Hepatocyte (in vitro differentiated cells): ENCODE data around the gene PLPPR3. TPM values are rescaled to one million over a fixed set of nuclear protein-coding genes. Genes with fewer than 3 reads are reported as not detected.

Source experiments
- DNase-seq: peaks from one replicate; pipeline ENCODE4 v3.0.0-alpha.2; 2016; ENCODE audit warnings: low spot score
- H2AFZ ChIP-seq: fragments of 200-600 bp; sonication (generic); 2 replicates; pipeline ENCODE4 v1.6.0; 2016; ENCODE audit warnings: antibody characterized with exemption, mild to moderate bottlenecking
- H3K27ac ChIP-seq: fragments of 200-600 bp; sonication (generic); 2 replicates; pipeline ENCODE4 v1.5.1; 2016; ENCODE audit warnings: mild to moderate bottlenecking
- H3K27me3 ChIP-seq: fragments of 200-600 bp; sonication (generic); 2 replicates; pipeline ENCODE4 v1.6.1; 2016
- H3K36me3 ChIP-seq: fragments of 200-600 bp; sonication (generic); replicated peaks from 2 replicates; pipeline ENCODE4 v1.5.1; 2016; ENCODE audit warnings: low read depth; ENCODE audit not compliant: insufficient read depth
- H3K4me1 ChIP-seq: fragments of 200-600 bp; sonication (generic); 2 replicates; pipeline ENCODE4 v1.5.1; 2016; ENCODE audit warnings: mild to moderate bottlenecking, moderate library complexity; ENCODE audit not compliant: insufficient read depth
- H3K4me2 ChIP-seq: fragments of 200-600 bp; sonication (generic); 2 replicates; pipeline ENCODE4 v1.6.0; 2016
- H3K4me3 ChIP-seq: fragments of 200-600 bp; sonication (generic); 2 replicates; pipeline ENCODE4 v1.5.1; 2016; ENCODE audit warnings: mild to moderate bottlenecking
- H3K79me2 ChIP-seq: fragments of 200-600 bp; sonication (generic); 2 replicates; pipeline ENCODE4 v1.6.0; 2017; ENCODE audit warnings: mild to moderate bottlenecking
- H3K9me2 ChIP-seq: fragments of 200-600 bp; sonication (generic); replicated peaks from 2 replicates; pipeline ENCODE4 v1.6.0; 2017; ENCODE audit warnings: mild to moderate bottlenecking; ENCODE audit not compliant: insufficient read depth
- H3K9me3 ChIP-seq: fragments of 200-600 bp; sonication (generic); 2 replicates; pipeline ENCODE4 v1.5.1; 2016; ENCODE audit warnings: low read depth, mild to moderate bottlenecking
- H4K20me1 ChIP-seq: fragments of 200-600 bp; sonication (generic); 2 replicates; pipeline ENCODE4 v1.6.0; 2016; ENCODE audit warnings: mild to moderate bottlenecking; ENCODE audit not compliant: insufficient read depth, poor library complexity, severe bottlenecking
- CTCF ChIP-seq: fragments of 200-600 bp; sonication (generic); IDR thresholded peaks from 2 replicates; pipeline ENCODE4 v1.5.1; 2016; ENCODE audit warnings: antibody characterized with exemption, mild to moderate bottlenecking; ENCODE audit not compliant: poor library complexity
- EZH2 ChIP-seq: fragments of 200-600 bp; sonication (generic); IDR thresholded peaks from 2 replicates; pipeline ENCODE4 v1.6.1; 2016; ENCODE audit warnings: antibody characterized with exemption, mild to moderate bottlenecking, borderline replicate concordance
- EZH2phosphoT487 ChIP-seq: fragments of 200-600 bp; sonication (generic); IDR thresholded peaks from one replicate; pipeline ENCODE4 v1.6.1; 2018; ENCODE audit warnings: antibody characterized with exemption, mild to moderate bottlenecking, low read depth, moderate library complexity; ENCODE audit not compliant: unreplicated experiment, severe bottlenecking
- WGBS: methylation state at CpG from one replicate; pipeline ENCODE4 v1.1.6; 2016; ENCODE audit warnings: low lambda C conversion rate; ENCODE audit errors: missing lambda C conversion rate; 5-methylcytosine and 5-hydroxymethylcytosine counted together
- polyA plus RNA-seq: library from polyadenylated mRNA; unstranded; fragments of >200 nt; fragmentation: Nextera tagmentation; extraction: Ambion mirVana; gene quantifications from 2 replicates; pipeline ENCODE4 v1.2.1, GENCODE V29; 2016
- total RNA-seq: library from RNA; depleted of rRNA; stranded (reverse); fragments of >200 nt; gene quantifications from 2 replicates; pipeline ENCODE4 v1.2.3, GENCODE V29; 2014

PLPPR3 gene
- total and polyA plus RNA-seq, 2 experiments from 2014 or later, result 11.1 to 11.7 TPM

GRCh38 chr19:801861-802497, 19.8 kb downstream of the PLPPR3 start:
- Histone ChIP-seq H2AFZ (no peak overlapping the region), H3K4me2 (peak overlapping the region; percentile 98), H3K27ac (peak overlapping the region; percentile 62), H3K9me3 (no peaks in the 10 kb centered on the region), H3K36me3 (no peaks in the 10 kb centered on the region), H3K9me2 (no peaks in the 10 kb centered on the region), H3K4me3 (no peak overlapping the region), H3K79me2 (peaks cover 91% of the 10 kb centered on the region), H3K4me1 (peaks cover 40% of the 10 kb centered on the region), H4K20me1 (peaks cover 91% of the 10 kb centered on the region), H3K27me3 (no peaks in the 10 kb centered on the region)
- WGBS, result 62% methylated on average over 23 of the region's 23 CpGs
- DNase-seq, result no peak
- no peak for TF ChIP-seq CTCF
- TF ChIP-seq EZH2phosphoT487, result no peak
- no peak for TF ChIP-seq EZH2

GRCh38 chr19:801030-801860, 20.5 kb downstream of the PLPPR3 start:
- peaks cover 85% of the 10 kb centered on the region for H3K79me2 ChIP-seq
- 73% methylated on average over 29 of the region's 29 CpGs for WGBS
- H3K9me3 ChIP-seq, result no peaks in the 10 kb centered on the region
- no peak for DNase-seq
- no peaks in the 10 kb centered on the region for H3K36me3 ChIP-seq
- TF ChIP-seq EZH2phosphoT487 (no peak), CTCF (no peak), EZH2 (no peak)
- H3K4me1 ChIP-seq, result peaks cover 40% of the 10 kb centered on the region
- H3K4me2 ChIP-seq, result peak overlapping the region; percentile 98
- H3K27me3 ChIP-seq, result no peaks in the 10 kb centered on the region
- peaks cover 84% of the 10 kb centered on the region for H4K20me1 ChIP-seq
- no peaks in the 10 kb centered on the region for H3K9me2 ChIP-seq
- H3K4me3 ChIP-seq, result no peak overlapping the region
- H3K27ac ChIP-seq, result peak overlapping the region; percentile 97
- no peak overlapping the region for H2AFZ ChIP-seq

- peak overlapping the region; percentile 97 for H3K27ac ChIP-seq
- peak; percentile 78 for DNase-seq
- peaks cover 80% of the 10 kb centered on the region for H3K79me2 ChIP-seq
- peaks cover 40% of the 10 kb centered on the region for H3K4me1 ChIP-seq
- H3K9me2 ChIP-seq, result no peaks in the 10 kb centered on the region
- 37% methylated on average over 16 of the region's 17 CpGs for WGBS
- peak overlapping the region; percentile 98 for H3K4me2 ChIP-seq
- no peaks in the 10 kb centered on the region for H3K9me3 ChIP-seq
- no peaks in the 10 kb centered on the region for H3K27me3 ChIP-seq
- TF ChIP-seq EZH2 (no peak), CTCF (no peak), EZH2phosphoT487 (no peak)
- no peaks in the 10 kb centered on the region for H3K36me3 ChIP-seq
- H2AFZ ChIP-seq, result no peak overlapping the region
- peaks cover 77% of the 10 kb centered on the region for H4K20me1 ChIP-seq
- H3K4me3 ChIP-seq, result peak overlapping the region; percentile 100
These were observed 21.3 kb downstream of the PLPPR3 start for GRCh38 chr19:800360-801029.
